Neural progenitor cell (in vitro differentiated cells): ENCODE results near the gene HUNK.

Source experiments
- CTCF ChIP-seq: fragments of 200-600 bp; sonication (generic); IDR thresholded peaks from 2 replicates; pipeline ENCODE4 v1.5.1; 2017; ENCODE audit warnings: antibody characterized with exemption, mild to moderate bottlenecking
- EZH2 ChIP-seq: fragments of 200-600 bp; sonication (generic); IDR thresholded peaks from 2 replicates; pipeline ENCODE4 v1.6.1; 2017; ENCODE audit warnings: antibody characterized with exemption, mild to moderate bottlenecking, moderate library complexity

GRCh38 chr21:31893851-31894415, 21.1 kb downstream of the HUNK start:
- TF ChIP-seq EZH2 = no peak
- TF ChIP-seq CTCF = no peak
